Activated CD8-positive, alpha-beta T cell treated with anti-CD3 and anti-CD28 coated beads for 36 hours (primary cell): Measurements from ENCODE around the gene DDX46. TPM values are rescaled to one million over a fixed set of nuclear protein-coding genes. Genes with fewer than 3 reads are reported as not detected.

Experiments used
- ATAC-seq: fragments of 200-7000 bp; cut with Tn5 transposase; one replicate; pipeline ENCODE4 v1.10.0; 2021; ENCODE audit warnings: mild to moderate bottlenecking, moderate library complexity
- CTCF ChIA-PET: fragments of 350-600 bp; sonication (Branson Sonifier 250); formaldehyde crosslinking; loops from one replicate; lab custom pipeline; 2021; ENCODE audit warnings: antibody characterized with exemption; lab: Charles Lee
- POLR2A ChIA-PET: fragments of 350-600 bp; sonication (Branson Sonifier 250); formaldehyde crosslinking; loops from one replicate; lab custom pipeline; 2021; ENCODE audit warnings: antibody characterized with exemption; lab: Charles Lee
- DNase-seq: peaks from one replicate; pipeline ENCODE4 v3.0.0-alpha.2; 2020
- H3K27ac Mint-ChIP-seq: one replicate; pipeline ENCODE4 v1.8.0; 2021; ENCODE audit warnings: mild to moderate bottlenecking, mixed read lengths
- H3K27me3 Mint-ChIP-seq: one replicate; pipeline ENCODE4 v1.8.0; 2021; ENCODE audit warnings: mixed read lengths
- H3K36me3 Mint-ChIP-seq: one replicate; pipeline ENCODE4 v1.8.0; 2021; ENCODE audit warnings: low read depth, mixed read lengths
- H3K4me1 Mint-ChIP-seq: one replicate; pipeline ENCODE4 v1.8.0; 2021; ENCODE audit warnings: low read depth, mixed read lengths
- H3K4me3 Mint-ChIP-seq: one replicate; pipeline ENCODE4 v1.8.0; 2021; ENCODE audit warnings: mild to moderate bottlenecking, moderate library complexity, mixed read lengths
- H3K9me3 Mint-ChIP-seq: one replicate; pipeline ENCODE4 v1.8.0; 2021; ENCODE audit warnings: mixed read lengths
- intact Hi-C: fragments of 100-400 bp; cut with micrococcal nuclease; formaldehyde crosslinking; loops from one replicate; pipeline ENCODE4 v1.10.0; 2022
- total RNA-seq, 2 experiments: library from RNA; stranded (reverse); gene quantifications; one replicate each; pipeline ENCODE4 v1.2.3, GENCODE V29; 2021
- TF ChIP-seq, protein P1 (sequence below): fragments of 200-600 bp; IDR thresholded peaks from one replicate; pipeline ENCODE4 v1.8.0; 2022; ENCODE audit warnings: antibody characterized with exemption, mild to moderate bottlenecking

Gene DDX46
- total RNA-seq, 2 experiments from 2014 or later: 60.8 to 67.9 TPM

DNA sequence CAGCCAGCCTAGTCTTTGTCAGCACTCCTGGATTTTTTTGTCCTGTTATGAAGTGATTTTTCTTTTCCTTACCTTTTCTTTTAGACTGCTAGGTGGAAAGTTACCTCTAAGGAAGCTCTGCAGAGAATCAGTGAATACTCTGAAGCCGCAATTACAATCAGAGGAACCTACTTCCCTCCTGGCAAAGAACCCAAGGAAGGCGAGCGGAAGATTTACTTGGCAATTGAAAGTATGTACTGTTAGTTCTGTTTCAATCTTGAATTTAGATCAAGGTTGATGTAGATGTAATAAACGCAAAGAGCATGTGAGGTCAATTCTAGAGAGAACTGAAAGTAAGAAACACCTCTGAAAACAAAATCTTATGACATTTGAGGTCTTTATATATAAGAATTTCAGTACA is 60.2 kb downstream of the DDX46 start:
- intact Hi-C loops: no loop called here
- no peaks in the 10 kb centered on the region for H3K27me3 Mint-ChIP-seq
- no peak overlapping the region for H3K27ac Mint-ChIP-seq
- no peak for DNase-seq
- TF ChIP-seq, protein P1, sequence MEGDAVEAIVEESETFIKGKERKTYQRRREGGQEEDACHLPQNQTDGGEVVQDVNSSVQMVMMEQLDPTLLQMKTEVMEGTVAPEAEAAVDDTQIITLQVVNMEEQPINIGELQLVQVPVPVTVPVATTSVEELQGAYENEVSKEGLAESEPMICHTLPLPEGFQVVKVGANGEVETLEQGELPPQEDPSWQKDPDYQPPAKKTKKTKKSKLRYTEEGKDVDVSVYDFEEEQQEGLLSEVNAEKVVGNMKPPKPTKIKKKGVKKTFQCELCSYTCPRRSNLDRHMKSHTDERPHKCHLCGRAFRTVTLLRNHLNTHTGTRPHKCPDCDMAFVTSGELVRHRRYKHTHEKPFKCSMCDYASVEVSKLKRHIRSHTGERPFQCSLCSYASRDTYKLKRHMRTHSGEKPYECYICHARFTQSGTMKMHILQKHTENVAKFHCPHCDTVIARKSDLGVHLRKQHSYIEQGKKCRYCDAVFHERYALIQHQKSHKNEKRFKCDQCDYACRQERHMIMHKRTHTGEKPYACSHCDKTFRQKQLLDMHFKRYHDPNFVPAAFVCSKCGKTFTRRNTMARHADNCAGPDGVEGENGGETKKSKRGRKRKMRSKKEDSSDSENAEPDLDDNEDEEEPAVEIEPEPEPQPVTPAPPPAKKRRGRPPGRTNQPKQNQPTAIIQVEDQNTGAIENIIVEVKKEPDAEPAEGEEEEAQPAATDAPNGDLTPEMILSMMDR: no peak
- peaks cover 35% of the 10 kb centered on the region for H3K36me3 Mint-ChIP-seq
- H3K4me3 Mint-ChIP-seq: no peak overlapping the region
- H3K4me1 Mint-ChIP-seq: peaks cover 1% of the 10 kb centered on the region
- POLR2A ChIA-PET: no interaction called here
- no peaks in the 10 kb centered on the region for H3K9me3 Mint-ChIP-seq
- ATAC-seq: no peak
- CTCF ChIA-PET: no interaction called here

DNA sequence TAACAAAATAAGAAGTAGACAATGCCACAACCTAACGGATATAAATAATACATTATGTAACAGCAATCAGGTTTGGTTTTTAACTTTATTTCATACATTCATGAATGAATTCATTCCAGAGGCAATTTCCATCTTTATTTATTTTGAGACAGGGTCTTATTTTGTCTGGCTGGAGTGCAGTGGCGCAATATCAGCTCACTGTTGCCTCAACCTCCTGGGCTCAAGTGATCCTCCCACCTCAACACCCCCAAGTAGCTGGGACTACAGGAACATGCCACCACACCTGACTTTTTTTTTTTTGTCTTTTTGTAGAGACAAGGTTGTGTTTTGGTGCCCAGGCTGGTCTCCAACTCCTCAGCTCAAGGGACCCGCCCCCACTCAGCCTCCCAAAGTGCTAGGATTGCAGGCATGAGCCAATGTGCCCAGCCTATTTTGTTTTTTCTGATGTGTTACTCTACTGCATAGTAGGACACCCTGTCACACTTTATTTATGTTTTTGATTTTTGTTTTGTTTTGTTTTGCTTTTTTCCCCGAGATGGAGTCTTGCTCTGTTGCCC is 60.9 kb downstream of the DDX46 start:
- H3K4me1 Mint-ChIP-seq: no peaks in the 10 kb centered on the region
- ChIA-PET CTCF (no interaction called here), POLR2A (no interaction called here)
- no peak overlapping the region for H3K4me3 Mint-ChIP-seq
- no peak for ATAC-seq
- H3K27ac Mint-ChIP-seq: no peak overlapping the region
- H3K36me3 Mint-ChIP-seq: peaks cover 33% of the 10 kb centered on the region
- TF ChIP-seq, protein P1: no peak
- no peaks in the 10 kb centered on the region for H3K9me3 Mint-ChIP-seq
- H3K27me3 Mint-ChIP-seq: no peaks in the 10 kb centered on the region
- intact Hi-C loops: no loop called here
- no peak for DNase-seq

DNA sequence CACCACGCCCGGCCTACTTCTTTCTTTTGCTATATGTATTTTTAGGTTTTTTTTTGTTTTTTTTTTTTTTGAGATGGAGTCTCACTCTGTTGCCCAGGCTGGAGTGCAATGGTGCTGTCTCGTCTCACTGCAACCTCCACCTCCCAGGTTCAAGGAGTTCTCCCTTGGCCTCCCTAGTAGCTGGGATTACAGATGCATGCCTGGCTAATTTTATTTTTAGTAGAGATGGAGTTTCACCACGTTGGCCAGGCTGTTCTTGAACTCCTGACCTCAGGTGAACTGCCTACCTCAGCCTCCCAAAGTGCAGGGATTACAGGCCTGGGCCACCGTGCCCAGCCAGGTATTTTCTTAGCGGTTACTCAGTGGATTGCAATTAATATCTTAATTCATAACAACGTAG is 63.3 kb downstream of the DDX46 start:
- intact Hi-C loops: no loop called here
- ATAC-seq (no peak), DNase-seq (no peak)
- H3K27ac Mint-ChIP-seq: no peak overlapping the region
- H3K4me3 Mint-ChIP-seq: no peak overlapping the region
- ChIA-PET CTCF (interaction anchor here (1.3 kb wide), 1 partner anchor 12 kb away, joined by 4 read pairs; no protein-coding TSS in a partner anchor), POLR2A (interaction anchor here (0.6 kb wide), 1 partner anchor 34 kb away, joined by 3 read pairs; no protein-coding TSS in a partner anchor)
- TF ChIP-seq, protein P1: no peak
- no peaks in the 10 kb centered on the region for H3K27me3 Mint-ChIP-seq
- no peaks in the 10 kb centered on the region for H3K9me3 Mint-ChIP-seq
- peaks cover 40% of the 10 kb centered on the region for H3K36me3 Mint-ChIP-seq
- no peaks in the 10 kb centered on the region for H3K4me1 Mint-ChIP-seq

DNA sequence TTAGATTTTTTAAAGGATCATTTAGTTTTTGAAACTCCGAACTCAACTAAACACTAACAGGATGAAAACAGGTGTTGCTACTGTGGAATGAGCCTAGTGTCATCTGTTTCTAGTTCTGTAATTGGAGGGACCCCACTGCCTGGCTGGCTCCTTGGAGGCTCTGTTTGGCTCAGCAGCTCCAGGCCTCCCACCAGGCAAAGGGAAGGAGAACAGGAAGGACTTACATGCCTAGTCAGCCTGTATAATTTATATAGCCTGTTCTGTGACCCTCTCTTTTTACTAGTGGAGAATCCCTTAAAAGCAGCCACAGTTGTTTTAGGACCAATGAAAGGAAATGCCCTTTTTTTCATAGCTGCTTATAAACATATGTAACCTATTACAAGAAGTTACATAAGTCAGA is 66.1 kb downstream of the DDX46 start:
- intact Hi-C loops: no loop called here
- no peaks in the 10 kb centered on the region for H3K27me3 Mint-ChIP-seq
- no peak for ATAC-seq
- H3K9me3 Mint-ChIP-seq: no peaks in the 10 kb centered on the region
- TF ChIP-seq, protein P1: no peak
- no peak overlapping the region for H3K4me3 Mint-ChIP-seq
- CTCF ChIA-PET: no interaction called here
- no peak for DNase-seq
- no peak overlapping the region for H3K27ac Mint-ChIP-seq
- peaks cover 30% of the 10 kb centered on the region for H3K36me3 Mint-ChIP-seq
- POLR2A ChIA-PET: interaction anchor here (1.2 to 2.2 kb wide), 3 partner anchors 11 to 20 kb away, joined by 3 to 10 read pairs (median 6); partner anchors contain the start of gene C5orf24
- no peaks in the 10 kb centered on the region for H3K4me1 Mint-ChIP-seq

DNA sequence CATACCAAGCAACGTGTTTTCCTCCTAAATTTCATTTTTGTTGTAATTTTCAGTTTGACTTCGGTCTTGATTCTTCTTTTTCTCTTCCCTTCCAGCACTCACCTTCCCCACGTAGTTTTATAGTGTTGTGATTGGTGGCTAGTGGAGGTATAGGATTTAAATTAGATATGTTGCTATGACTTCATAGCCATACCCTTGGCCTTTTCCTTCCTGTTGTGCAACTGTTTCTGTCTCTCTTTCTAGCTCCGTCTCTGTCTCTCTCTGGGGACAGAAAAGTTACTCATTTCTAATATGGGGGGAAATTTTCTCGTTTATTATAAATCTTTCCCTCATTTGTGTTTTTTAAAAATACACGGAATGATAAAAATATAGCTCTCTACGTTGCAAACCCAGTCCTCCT is 66.6 kb downstream of the DDX46 start:
- H3K27me3 Mint-ChIP-seq: no peaks in the 10 kb centered on the region
- H3K4me1 Mint-ChIP-seq: no peaks in the 10 kb centered on the region
- no peaks in the 10 kb centered on the region for H3K9me3 Mint-ChIP-seq
- peaks cover 28% of the 10 kb centered on the region for H3K36me3 Mint-ChIP-seq
- no peak for DNase-seq
- TF ChIP-seq, protein P1: no peak
- no peak overlapping the region for H3K4me3 Mint-ChIP-seq
- ChIA-PET POLR2A (interaction anchor here (1.2 to 2.2 kb wide), 3 partner anchors 10 to 20 kb away, joined by 3 to 10 read pairs (median 6); partner anchors contain the start of gene C5orf24), CTCF (no interaction called here)
- ATAC-seq: no peak
- intact Hi-C loops: no loop called here
- H3K27ac Mint-ChIP-seq: no peak overlapping the region
